ENCODE data around the gene ITGAD.

ITGAD gene

DNA sequence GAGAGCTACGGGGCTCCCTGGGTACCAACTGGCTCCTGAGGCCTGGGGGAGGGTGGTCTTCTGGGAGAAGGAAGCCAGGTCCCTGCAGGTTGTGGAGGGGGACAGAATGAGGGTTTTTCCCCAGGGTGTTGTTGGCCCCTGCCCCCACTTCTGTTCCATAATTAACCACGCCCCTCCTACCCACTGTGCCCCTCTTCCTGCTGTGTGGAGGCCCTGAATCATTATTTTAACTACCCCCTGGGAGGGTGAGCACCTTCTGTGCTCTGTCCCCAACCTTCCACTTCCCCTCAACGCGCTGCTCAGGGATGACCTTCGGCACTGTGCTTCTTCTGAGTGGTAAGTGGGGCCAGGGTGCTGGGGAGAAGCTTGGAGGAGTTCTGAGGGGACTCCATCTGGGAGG lies at the start of gene ITGAD:
Gene ITGAD, plus strand, starts transcription at position 280 of the 400 bp plus-strand sequence. Its CDS starts 26 bp downstream, at position 306.
- no peak for DNase-seq

- no peak for DNase-seq
Measured at GRCh38 chr16:31344712-31345111, 48.4 kb upstream of the ITGAD start.

DNA sequence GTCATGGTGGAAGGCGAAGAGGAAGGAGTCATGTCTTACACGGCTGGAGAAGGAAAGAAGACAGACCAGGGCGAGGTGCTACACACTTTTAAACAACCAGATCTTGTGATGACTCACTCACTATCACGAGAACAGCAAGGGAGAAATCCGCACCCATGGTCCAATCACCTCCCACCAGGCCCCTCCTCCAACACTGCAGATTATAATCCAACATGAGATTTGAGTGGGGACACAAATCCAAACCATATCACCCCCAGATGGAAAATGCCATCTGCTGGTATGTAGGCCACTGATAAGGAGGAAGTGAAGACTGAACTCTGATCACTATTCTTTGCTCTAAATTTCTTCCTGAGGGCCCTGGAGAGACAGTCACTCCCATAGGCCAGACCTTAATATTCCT lies 45.7 kb upstream of the ITGAD start:
- no peak for DNase-seq

GRCh38 chr16:31348579-31348978 lies 44.6 kb upstream of the ITGAD start:
- DNase-seq = no peak

DNA sequence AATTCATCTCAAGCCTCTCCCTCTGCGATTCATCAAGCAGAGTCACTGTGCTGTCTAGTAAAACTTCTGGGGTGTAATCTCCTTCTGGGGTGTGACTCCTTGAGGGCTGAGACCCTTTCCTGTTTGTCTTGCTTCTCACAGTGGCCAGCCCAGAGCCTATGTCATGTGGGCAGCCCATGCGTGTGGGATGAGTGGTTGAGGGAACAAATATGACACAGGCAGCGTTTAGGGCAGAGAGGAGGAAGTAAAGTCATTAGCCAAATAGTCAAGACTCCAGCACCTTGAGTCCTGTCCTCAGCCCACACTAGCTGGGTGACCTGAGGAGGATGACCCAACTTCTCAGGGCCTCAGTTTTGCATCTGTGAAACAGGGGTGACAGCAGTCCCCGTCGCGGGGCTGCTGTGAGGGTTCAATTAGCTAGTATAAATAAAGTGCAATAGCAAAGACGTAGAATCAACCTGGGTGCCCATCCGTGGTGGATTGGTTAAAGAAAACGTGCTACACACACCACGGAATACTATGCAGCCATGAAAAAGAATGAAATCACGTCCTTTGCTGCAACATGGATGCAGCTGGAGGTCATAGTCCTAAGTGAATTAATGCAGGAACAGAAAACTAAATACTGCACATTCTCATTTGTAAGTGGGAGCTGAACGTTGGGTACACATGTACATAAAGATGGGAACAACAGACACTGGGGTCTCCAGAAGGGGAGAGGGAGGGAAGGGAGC lies 42.7 kb upstream of the ITGAD start:
- DNase-seq = no peak

DNA sequence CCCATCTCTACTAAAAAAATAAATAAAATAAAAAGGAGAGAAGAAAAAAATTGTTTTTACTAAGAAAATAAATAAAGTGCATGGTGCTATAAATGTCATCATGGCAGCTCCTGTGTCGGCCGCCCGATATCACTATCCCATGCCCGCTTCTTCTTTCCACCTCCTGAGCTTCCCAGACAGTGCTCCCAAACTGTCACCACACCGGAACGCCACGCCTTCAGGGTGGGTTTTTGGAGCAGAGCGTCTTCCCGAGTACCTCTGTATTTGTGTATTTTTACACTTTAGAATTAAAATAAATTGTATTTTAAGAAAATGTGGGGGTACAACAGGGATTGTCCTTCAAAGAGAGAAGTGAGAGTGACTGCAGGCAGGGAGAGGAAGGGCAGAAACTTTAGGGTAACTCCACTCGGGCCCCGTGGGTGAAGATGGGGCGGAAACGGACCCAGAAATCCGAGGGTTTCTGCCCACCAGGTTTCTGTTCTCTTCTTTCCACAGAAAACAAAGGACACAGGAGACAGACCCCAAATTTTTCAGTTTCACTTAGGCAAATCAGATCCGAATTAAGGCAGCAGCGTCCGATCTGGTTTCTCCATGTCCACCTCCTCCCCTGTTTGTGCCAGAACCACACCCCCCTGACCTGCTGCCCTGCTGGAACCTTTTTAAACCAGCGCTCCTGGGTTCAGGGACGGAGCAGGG lies 41.7 kb upstream of the ITGAD start:
- no peak for DNase-seq

- DNase-seq = no peak
Measured at GRCh38 chr16:31351942-31352325, 41.2 kb upstream of the ITGAD start.

DNA sequence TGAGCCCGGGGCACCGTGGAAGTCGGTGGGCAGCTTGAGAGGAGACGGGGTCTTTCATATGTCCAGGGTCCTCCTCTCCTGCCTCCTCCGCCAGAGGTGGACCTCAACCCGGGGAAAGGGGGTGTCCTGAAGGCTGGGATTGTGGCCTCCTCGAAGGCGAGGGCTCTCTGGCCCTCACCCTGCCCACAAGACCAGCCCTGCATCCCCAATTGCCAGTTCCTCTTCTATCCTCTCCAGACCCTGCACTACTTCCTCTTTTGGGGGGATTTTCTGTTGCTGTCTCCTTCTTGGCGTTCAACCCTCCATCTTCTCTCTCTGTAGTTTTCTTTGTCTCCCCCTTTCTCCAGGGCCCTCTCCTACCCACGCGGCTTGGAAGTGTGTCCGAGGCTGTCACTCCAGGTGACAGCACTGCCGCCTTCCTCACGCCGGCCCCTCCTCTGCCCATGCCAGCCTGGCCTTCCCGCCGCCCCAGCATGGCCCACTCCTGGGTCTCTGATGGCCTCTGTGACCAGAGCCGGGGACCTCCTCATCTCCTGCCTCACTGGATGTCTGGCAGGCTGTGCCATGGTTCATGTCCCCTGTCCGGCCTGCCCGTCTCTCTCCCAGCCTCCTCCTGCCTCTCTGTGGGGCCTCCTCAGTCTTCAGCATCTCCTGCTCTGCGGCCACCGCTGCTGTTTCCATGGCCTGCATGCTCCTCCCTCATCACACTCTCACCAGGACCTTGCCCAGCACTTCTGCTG lies 40.6 kb upstream of the ITGAD start:
- DNase-seq = no peak

DNA sequence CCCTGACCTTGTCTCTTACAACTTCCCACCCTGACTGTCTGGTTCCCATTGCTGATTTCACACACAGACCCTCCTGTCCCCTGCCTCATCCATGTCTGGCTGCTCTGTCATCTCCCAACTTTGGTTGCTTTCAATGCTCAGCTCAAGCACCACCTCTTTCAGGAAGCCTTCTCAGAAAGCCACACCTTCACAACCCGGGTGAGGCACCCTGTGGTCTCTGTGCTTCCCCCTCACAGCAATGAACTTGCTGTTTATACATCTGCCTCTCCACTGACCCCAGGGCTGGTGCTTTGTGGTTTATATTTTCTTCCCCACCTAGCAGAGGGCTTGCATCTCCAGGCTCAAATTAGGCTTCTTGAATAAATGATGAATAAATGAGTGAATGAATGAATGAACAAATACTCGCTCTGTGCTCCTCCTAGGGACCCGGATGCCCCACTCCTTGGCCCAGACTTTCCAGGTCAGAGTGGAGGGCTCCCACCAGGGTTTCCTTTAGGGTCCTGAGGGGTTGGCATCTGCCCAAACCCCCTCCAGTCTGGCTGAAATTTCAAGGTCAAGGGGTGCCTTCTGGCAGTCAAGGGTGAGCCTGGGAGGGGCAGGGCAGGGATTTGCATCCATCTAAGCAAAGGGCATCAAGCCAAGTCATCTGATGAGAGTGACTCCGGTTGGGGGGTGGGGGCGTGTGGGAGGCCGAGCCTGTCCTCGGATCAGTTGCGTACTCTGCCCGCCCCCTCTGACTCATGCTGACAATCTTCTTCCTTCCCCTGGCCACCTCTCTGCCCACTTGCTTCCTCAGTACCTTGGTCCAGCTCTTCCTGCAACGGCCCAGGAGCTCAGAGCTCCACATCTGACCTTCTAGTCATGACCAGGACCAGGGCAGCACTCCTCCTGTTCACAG lies 38.5 kb upstream of the ITGAD start, which contains the start of gene ITGAX:
Gene ITGAX, plus strand, starts transcription at position 783 of the 898 bp plus-strand sequence. Its CDS starts 79 bp downstream, at position 862.
- no peak for DNase-seq

- no peak for DNase-seq
Measured at GRCh38 chr16:31355431-31356100, 37.6 kb upstream of the ITGAD start.

DNA sequence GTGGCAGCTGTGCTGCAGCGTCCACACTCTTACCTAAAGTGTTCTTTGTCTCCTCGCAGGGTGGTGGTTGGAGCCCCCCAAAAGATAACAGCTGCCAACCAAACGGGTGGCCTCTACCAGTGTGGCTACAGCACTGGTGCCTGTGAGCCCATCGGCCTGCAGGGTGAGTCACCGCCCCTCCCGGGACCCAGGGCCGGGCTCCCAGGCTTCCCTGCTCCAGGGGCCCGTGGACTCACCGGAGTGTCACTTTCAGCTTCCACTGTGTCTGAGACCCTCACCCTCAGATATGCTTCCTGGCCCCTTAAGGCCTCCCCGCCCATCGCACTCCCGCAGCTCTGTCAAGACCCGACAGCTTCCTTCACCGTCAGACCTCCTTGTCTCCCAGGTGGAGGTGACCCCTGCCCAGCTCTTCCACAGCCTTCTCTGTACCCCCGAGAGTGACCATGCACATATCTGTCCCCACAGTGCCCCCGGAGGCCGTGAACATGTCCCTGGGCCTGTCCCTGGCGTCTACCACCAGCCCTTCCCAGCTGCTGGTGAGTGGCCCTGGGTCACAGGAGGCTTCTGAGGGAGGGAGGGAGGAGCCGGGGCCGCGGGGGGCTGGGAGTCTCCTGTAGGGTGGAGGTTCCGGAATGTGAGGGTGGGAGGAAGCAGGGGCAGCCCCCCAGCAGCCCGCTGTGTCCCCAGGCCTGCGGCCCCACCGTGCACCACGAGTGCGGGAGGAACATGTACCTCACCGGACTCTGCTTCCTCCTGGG lies 36.4 kb upstream of the ITGAD start:
- no peak for DNase-seq

DNA sequence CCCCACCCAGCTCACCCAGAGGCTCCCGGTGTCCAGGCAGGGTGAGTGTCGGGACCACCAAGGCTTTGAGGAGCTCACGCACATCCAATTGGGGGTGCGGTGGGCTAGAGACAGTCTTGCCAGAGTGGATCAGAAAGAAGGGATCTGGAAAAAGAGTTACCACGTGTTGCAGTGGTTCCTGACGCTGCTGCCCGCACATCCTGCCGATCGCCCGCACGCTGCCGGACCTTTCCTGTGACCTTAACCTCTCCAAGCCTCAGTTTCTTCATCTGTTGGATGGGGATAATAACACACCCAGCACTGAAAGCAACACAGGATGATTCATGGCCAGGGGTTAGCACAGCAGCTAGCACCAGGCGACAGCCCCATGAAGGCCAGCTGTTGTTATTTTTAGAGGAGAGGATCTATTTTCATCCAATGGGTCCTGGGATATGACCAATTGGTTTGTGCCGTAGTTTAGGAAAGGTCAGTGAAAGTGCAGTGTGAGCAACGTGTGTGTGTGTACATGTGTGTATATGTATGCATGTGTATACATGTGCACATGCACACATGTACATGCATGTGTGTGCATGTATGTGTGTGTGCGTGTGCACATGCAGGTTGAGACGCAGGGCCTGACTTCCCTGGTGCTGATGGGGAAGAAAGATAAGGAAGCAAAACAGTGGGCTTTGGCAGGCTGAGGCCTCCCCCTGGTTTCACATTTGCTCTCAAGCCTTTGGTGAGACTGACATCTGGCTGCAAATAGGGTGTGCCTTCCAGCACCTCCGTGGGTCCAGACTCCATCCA lies 35.6 kb upstream of the ITGAD start:
- no peak for DNase-seq

GRCh38 chr16:31360251-31360650 lies 32.9 kb upstream of the ITGAD start:
- DNase-seq = no peak

DNA sequence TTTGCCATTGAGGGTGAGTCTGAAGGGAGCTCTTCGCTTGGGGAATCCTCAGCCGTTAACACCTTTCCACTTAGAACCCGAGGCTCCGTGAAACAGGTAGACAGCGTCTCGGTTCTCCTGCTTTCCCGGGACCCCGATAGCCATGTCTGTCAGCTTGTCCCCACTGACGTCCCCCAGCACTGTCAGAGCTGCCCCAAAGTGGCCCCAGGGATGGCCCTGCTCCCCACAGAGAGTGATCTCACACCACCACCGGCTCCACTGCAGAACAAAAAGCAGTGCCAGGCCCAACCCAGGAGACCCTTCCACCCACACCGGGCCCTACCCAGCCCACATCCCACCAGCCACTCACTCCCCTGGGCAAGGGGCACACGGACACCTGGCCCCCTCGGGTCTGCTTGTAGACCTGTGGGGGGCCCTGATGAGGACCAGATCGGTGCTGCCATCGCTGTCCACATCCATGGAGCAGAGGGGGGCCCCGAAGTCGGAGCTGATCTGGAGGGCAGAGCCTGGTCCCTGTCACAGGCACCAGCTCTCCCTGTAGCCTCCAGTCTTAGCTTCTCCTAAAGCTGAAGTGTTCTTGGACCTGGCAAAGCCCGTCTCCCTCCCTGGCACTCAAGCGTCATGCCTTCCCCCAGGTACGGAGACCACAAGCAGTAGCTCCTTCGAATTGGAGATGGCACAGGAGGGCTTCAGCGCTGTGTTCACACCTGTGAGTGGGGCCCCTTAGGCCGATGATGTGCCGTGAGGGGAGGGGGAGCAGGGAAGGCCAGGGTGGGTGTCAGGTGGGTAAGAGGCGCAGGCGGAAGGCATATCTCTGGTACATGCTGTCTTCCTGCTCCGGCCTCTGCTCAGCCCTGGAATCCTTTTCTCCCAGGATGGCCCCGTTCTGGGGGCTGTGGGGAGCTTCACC lies 31.7 kb upstream of the ITGAD start:
- DNase-seq = no peak

DNA sequence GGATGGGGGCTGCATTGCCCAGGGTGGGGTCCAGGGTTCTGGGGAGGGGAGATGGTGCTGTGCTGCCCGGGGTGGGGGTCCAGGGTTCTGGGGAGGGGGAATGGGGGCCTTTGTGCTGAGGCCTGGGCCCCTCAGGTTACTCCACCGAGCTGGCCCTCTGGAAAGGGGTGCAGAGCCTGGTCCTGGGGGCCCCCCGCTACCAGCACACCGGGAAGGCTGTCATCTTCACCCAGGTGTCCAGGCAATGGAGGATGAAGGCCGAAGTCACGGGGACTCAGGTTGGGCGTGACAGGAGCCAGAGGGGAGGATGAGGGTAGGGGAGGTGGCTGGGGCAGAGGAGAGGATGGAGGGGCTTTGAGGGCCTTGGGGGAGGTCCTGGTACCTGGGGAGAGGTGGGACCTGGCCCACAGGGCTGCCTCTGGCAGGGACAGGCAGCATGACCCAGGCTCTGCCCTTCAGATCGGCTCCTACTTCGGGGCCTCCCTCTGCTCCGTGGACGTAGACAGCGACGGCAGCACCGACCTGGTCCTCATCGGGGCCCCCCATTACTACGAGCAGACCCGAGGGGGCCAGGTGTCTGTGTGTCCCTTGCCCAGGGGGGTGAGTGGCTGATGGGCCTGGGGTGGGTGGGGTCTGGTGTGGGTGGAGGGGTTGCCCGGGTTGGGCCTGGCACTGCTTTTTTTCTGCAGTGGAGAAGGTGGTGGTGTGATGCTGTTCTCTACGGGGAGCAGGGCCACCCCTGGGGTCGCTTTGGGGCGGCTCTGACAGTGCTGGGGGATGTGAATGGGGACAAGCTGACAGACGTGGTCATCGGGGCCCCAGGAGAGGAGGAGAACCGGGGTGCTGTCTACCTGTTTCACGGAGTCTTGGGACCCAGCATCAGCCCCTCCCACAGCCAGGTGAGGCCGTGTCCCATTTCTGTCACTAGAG lies 30.4 kb upstream of the ITGAD start:
- DNase-seq = no peak

DNA sequence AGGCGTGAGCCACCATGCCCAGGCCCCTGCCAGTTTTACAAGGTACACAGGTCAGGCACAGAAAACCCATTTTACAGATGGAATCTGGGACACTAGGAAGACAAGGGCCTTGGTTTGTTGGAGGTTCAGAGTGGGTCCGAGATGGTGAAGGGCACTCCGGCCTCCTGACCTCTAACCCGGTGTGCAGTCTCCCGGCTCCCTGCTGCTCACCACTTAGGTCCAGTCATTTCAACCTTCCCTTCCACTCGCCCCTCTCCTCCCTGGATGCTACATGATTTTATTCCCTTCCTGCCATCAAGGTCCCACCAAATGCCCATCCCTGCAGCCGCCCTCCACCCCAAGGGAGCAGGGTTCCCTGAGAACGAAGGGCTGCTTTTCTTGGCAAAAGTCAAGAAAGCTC lies 29.4 kb upstream of the ITGAD start:
- no peak for DNase-seq

DNA sequence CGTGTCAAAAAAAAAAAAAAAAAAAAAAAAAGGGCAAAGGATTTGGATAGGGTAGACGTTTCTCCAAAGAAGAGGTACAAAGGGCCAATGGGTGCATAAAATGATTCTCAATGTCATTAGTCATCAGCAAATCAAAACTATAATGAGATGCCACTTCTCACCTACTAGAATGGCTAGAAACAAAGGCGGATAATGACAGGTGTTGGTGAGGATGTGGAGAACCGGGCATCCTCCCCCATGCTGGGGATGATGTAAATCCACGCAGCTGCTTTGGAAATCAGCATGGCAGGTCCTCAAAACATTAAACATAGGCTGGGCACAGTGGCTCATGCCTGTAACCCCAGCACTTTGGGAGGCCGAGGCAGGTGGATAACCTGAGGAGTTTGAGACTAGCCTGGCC lies 28.7 kb upstream of the ITGAD start:
- DNase-seq = no peak
